Activated CD8-positive, alpha-beta memory T cell treated with anti-CD3 and anti-CD28 coated beads for 1 hour (primary cell): ENCODE data around the gene NCKAP5.

ENCODE experiments used
- DNase-seq, 2 donors: peaks; one replicate each; pipeline ENCODE4 v3.0.0-alpha.2; 2020; ENCODE audit warnings: low read depth in 1 of 2; ENCODE audit errors: extremely low read depth in 1 of 2

Gene NCKAP5

DNA sequence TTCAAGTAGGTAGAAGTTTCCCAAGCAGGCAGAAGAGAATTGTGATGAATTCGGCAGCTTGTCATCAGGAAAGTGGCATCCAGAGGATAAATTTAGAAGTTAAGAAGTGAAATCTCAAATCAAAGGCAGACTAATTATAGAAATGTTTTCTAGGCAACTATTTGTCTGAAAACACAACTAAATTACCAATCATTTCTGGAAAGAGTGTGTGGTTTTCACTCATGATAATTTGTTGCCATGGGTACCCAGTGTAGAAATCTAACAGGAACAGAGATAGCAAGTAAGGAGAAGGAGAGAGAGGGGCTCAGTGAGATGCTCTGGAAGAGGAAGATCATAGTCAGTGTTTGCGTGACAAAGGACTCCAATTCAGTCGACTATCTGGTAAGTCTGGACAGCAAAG is 208.1 kb downstream of the NCKAP5 start:
- DNase-seq, result no peak

GRCh38 chr2:133352719-133353118 is 215.5 kb downstream of the NCKAP5 start:
- no peak for DNase-seq

- no peak for DNase-seq
Measured at GRCh38 chr2:133346654-133347053, 221.6 kb downstream of the NCKAP5 start.

- no peak for DNase-seq
Measured at GRCh38 chr2:133345638-133346037, 222.6 kb downstream of the NCKAP5 start.

- no peak for DNase-seq
Measured at GRCh38 chr2:133344849-133345248, 223.4 kb downstream of the NCKAP5 start.

- DNase-seq, result no peak
Measured at GRCh38 chr2:133343018-133343352, 225.3 kb downstream of the NCKAP5 start.

DNA sequence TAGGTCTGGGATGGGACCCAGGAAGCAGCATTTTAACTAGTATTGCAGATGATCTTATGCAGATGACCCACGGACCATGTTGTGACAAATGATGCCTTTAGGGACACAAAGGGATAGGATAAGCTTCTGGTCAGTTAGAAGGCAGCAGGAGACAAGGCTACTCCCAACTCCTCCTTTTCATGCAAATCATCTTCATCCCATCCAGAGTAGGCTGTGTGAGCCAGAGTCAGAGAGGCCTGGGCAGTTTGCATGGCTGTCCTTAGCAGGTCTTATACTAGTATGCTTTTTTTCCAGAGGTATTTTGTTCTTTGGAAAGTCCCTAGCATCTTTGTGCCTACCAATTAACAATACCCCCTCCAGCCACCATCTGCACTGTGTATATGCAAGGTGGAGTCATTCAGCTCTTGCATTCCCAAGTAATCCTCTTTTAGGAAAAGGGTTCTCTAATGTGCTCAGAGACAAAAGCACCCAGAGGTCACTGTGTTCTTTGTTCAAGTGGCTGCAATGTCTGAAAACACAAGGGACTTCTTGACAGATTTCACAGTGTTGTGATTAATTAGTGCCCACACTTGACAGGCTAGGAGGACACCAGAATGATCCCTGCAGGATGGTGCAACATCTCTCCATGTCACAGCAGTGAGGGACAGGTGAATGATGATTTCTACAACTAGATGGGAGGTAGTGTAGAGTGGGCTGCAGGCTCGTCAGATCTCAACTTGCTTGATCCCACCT is 225.8 kb downstream of the NCKAP5 start:
- no peak for DNase-seq

GRCh38 chr2:133341575-133341974 is 226.7 kb downstream of the NCKAP5 start:
- no peak for DNase-seq

- DNase-seq, result no peak
Measured at GRCh38 chr2:133338224-133338623, 230.0 kb downstream of the NCKAP5 start.

DNA sequence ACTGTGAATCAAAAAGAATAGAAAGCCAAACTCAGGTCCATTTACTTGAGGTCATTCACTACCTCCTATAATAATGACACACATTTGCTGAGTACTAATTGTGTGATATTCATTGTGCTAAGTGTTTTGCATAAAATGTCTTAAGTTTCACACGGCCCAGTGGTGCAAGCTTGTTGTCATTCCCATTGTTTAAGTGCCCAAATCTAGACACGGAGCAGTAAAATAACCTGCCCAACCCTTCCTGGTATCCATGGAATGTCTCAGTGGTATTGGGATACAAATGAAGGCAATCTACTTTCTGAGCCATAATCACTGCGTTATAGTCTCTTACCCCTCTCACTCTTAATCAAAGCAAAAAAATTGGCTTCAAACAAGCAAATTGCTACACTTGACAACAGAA is 233.3 kb downstream of the NCKAP5 start:
- no peak for DNase-seq

- DNase-seq, result no peak
Measured at GRCh38 chr2:133333181-133333580, 235.1 kb downstream of the NCKAP5 start.

DNA sequence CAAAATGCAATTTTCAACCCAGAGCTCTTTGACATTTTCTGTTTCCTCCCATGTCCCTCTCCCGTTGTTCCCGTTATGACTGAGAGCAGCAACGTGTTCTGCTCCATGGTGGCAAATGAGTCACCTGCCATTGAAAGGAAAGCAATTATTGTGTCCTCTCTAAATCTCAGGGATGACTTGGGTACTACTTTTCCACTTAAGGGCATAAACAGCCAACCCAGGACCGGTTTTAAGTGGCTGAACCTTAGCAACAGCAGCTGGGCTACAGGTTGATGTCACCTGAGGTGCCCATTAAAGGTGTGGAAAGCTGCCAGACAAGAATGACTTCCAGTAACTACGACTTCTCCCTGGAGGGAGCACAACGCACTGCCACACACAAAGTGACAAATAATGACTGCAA is 236.8 kb downstream of the NCKAP5 start:
- no peak for DNase-seq

GRCh38 chr2:133326652-133327397 is 241.4 kb downstream of the NCKAP5 start:
- DNase-seq, result no peak

GRCh38 chr2:133324150-133324561 is 244.1 kb downstream of the NCKAP5 start:
- DNase-seq, result no peak

DNA sequence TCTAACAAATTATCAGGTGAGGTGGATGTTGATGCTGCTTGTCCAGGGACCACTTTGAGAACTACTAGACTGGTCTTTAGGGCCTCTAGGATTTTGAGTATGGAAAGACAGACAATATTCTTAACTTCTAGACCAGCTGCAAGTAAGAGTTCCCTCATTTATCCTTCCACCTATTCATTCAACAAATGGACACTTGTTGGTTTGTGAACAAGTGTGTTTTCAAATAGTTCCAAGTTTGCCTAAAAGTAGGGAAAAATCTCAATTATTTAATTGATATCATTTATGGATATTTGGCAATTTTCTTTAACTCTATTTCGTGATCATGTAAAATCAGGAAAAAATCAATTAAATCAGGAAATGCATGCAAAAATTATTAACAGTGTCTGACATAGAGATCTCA is 245.4 kb downstream of the NCKAP5 start:
- no peak for DNase-seq

DNA sequence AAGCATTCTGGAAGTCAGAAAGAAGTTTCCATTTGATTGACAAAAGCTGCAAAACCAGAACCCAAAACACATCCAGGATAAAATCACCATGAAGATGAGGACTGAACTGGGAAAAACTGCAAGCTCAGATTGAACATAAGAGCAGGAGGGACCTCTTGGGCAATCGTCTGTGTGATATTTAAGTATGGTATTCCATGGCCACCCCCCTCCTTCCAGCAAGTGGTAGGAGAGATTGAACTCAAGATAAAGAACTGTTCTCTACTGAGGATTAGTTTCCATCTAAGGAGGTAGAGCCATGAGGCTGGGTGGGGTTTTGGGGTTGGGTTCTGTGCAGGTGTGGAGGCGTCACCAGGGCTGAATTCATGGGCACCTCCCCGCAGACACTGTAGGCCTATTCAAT is 251.1 kb downstream of the NCKAP5 start:
- no peak for DNase-seq

DNA sequence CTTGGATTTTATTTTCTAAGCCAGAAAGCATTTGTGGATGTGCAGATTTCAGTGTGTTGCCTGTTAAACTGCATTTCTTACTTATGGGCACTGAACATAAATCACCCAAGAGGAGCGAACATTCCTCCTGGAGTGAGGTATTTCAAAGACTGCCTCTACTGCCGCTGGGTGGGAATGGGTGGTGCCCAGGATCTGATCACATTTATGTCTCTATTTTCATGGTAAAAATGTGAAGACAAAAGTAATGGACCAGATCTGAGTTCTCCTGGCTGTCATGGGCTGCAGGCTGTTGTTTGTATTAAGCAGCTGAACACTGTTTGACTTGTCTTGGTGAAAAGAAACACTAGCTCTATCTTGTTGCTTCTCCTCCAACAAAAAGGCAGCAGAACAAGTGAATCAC is 251.7 kb downstream of the NCKAP5 start:
- no peak for DNase-seq

- no peak for DNase-seq
Measured at GRCh38 chr2:133315280-133315679, 253.0 kb downstream of the NCKAP5 start.

- no peak for DNase-seq
Measured at GRCh38 chr2:133314795-133315194, 253.5 kb downstream of the NCKAP5 start.

GRCh38 chr2:133312038-133312729 is 256.1 kb downstream of the NCKAP5 start:
- DNase-seq, result no peak

GRCh38 chr2:133306236-133306635 is 262.0 kb downstream of the NCKAP5 start:
- DNase-seq, result no peak

- no peak for DNase-seq
Measured at GRCh38 chr2:133304344-133304743, 263.9 kb downstream of the NCKAP5 start.
